ENCODE measurements around the gene ATG2A. TPM values are rescaled to one million over a fixed set of nuclear protein-coding genes. Genes with fewer than 3 reads are reported as not detected.
A peak's percentile ranks its signal among the peaks of the same experiment; 100 is the strongest.

The ATG2A gene
- polyA plus RNA-seq, 1 donor (not counting 4 experiments of a cell fraction or from before 2014, with no cell fraction given), result 2.4 TPM

- DNase-seq (ENCODE audit: low read depth, low spot score), result no peak
- peaks cover 17% of the 10 kb centered on the region for H3K4me1 ChIP-seq (ENCODE audit: control insufficient read depth, extremely low read depth, insufficient read depth, low read length)
- dilution Hi-C loops (cut with MboI; ENCODE audit: extremely low pct_ligation_motif_present, low sequenced_read_pairs), result no loop called here
- H4K20me1 ChIP-seq (ENCODE audit: control insufficient read depth, extremely low read depth, insufficient read depth, low read length), result no peaks in the 10 kb centered on the region
- TF ChIP-seq EZH2 (IDR thresholded peaks at IDR 0.05; ENCODE audit: low read length), result no peak
- TF ChIP-seq CTCF (optimal IDR thresholded peaks at IDR 0.05 in 1 of 3, IDR thresholded peaks at IDR 0.05 in 1 of 3, conservative IDR thresholded peaks at IDR 0.05 in 1 of 3; ENCODE audit: extremely low read depth in 1 of 3, insufficient read depth in 2 of 3, low read length in 3 of 3), result peak; percentile 75 to 99 (median 89)
- H3K27me3 ChIP-seq (ENCODE audit: control insufficient read depth, extremely low read depth, insufficient read depth, low read length), result no peaks in the 10 kb centered on the region
- peaks cover 2% of the 10 kb centered on the region for H3K9me1 ChIP-seq (ENCODE audit: control insufficient read depth, extremely low read depth, insufficient read depth, low read length)
- peak overlapping the region; percentile 8 for H3K9ac ChIP-seq (ENCODE audit: control insufficient read depth, extremely low read depth, insufficient read depth, low read length)
- no peak overlapping the region for H3K4me3 ChIP-seq (ENCODE audit: control insufficient read depth in 2 of 3, extremely low read depth in 1 of 3, insufficient read depth in 2 of 3, low read depth in 1 of 3, low read length in 3 of 3)
- H3K9me3 ChIP-seq (ENCODE audit: control insufficient read depth, low read depth, low read length), result no peaks in the 10 kb centered on the region
- H2AFZ ChIP-seq (ENCODE audit: control insufficient read depth, low read length), result peak overlapping the region; percentile 96
- no peak overlapping the region for H3K27ac ChIP-seq (ENCODE audit: control insufficient read depth, insufficient read depth, low read length)
- H3K36me3 ChIP-seq (ENCODE audit: control insufficient read depth in 2 of 2, extremely low read depth in 1 of 2, insufficient read depth in 2 of 2, low read length in 2 of 2), result no peaks in the 10 kb centered on the region
- H3K4me2 ChIP-seq (ENCODE audit: control insufficient read depth, extremely low read depth, insufficient read depth, low read depth, low read length), result peak overlapping the region; percentile 53
- no peak for FAIRE-seq
- no peaks in the 10 kb centered on the region for H3K79me2 ChIP-seq (ENCODE audit: control insufficient read depth, insufficient read depth, low read length)
Measured at GRCh38 chr11:64887757-64888405, 29.1 kb downstream of the ATG2A start.

GRCh38 chr11:64887234-64887756 lies 29.7 kb downstream of the ATG2A start:
- Histone ChIP-seq H3K9me3 (ENCODE audit: control insufficient read depth, low read depth, low read length) (no peaks in the 10 kb centered on the region), H3K9ac (ENCODE audit: control insufficient read depth, extremely low read depth, insufficient read depth, low read length) (no peak overlapping the region), H3K27ac (ENCODE audit: control insufficient read depth, insufficient read depth, low read length) (no peak overlapping the region), H3K9me1 (ENCODE audit: control insufficient read depth, extremely low read depth, insufficient read depth, low read length) (peaks cover 2% of the 10 kb centered on the region), H3K27me3 (ENCODE audit: control insufficient read depth, extremely low read depth, insufficient read depth, low read length) (no peaks in the 10 kb centered on the region), H4K20me1 (ENCODE audit: control insufficient read depth, extremely low read depth, insufficient read depth, low read length) (no peaks in the 10 kb centered on the region), H3K36me3 (ENCODE audit: control insufficient read depth in 2 of 2, extremely low read depth in 1 of 2, insufficient read depth in 2 of 2, low read length in 2 of 2) (no peaks in the 10 kb centered on the region), H3K79me2 (ENCODE audit: control insufficient read depth, insufficient read depth, low read length) (no peaks in the 10 kb centered on the region), H3K4me1 (ENCODE audit: control insufficient read depth, extremely low read depth, insufficient read depth, low read length) (peaks cover 17% of the 10 kb centered on the region), H2AFZ (ENCODE audit: control insufficient read depth, low read length) (no peak overlapping the region), H3K4me3 (ENCODE audit: control insufficient read depth in 2 of 3, extremely low read depth in 1 of 3, insufficient read depth in 2 of 3, low read depth in 1 of 3, low read length in 3 of 3) (no peak overlapping the region), H3K4me2 (ENCODE audit: control insufficient read depth, extremely low read depth, insufficient read depth, low read depth, low read length) (no peak overlapping the region)
- no peak for TF ChIP-seq CTCF (optimal IDR thresholded peaks at IDR 0.05 in 1 of 3, IDR thresholded peaks at IDR 0.05 in 1 of 3, conservative IDR thresholded peaks at IDR 0.05 in 1 of 3; ENCODE audit: extremely low read depth in 1 of 3, insufficient read depth in 2 of 3, low read length in 3 of 3)
- DNase-seq (ENCODE audit: low read depth, low spot score) (no peak), FAIRE-seq (no peak)
- dilution Hi-C loops (cut with MboI; ENCODE audit: extremely low pct_ligation_motif_present, low sequenced_read_pairs), result no loop called here

Data from keratinocyte (primary cell).